IPS-NIHi7 (cell line): ENCODE measurements around the gene CPA1.
"Not testable (repeated sequence)": the region's sequence is repeated elsewhere in the genome, so short reads cannot be mapped to it uniquely, and the experiment has no call there.

Experiments
- DNase-seq: peaks from one replicate; pipeline ENCODE4 v3.0.0; 2012; ENCODE audit warnings: mixed read lengths; ENCODE audit errors: extremely low spot score

The CPA1 gene

DNA sequence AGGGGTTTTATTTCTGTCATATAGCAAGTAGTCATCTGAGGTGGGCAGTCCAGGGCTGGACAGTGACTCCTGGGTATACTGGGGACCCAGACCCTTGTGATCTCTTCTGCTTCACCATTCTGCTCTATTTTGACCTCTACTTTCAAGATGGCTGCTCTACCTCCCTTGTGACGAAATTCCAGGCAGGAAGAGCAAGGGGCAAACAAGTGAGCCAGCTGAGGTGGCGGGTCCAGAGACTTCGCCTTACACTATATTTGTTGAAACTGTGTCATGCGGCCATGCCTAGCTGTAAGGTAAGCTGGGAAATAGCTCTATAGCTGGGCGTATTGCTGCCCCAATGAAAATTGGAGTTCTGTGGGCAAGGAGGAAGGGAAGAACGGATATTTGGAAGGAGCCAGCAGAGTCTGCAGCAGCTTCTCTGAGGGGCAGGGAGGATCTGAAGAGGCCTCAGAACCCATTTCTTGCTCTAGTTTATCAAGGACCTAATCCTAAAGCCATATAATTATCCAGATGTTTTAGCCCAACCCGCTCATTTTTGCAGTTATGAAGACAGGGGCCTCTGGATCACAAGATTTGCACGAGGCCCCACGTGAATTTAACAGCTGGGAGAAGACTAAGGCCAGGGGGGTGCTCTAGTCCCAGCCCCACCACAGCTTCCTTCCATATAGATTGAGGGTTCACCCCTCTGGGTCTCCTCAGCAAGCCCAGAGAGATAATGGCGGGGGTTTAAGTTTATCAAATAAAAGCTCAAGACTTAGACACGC is 7.7 kb upstream of the CPA1 start:
- no peak for DNase-seq

DNA sequence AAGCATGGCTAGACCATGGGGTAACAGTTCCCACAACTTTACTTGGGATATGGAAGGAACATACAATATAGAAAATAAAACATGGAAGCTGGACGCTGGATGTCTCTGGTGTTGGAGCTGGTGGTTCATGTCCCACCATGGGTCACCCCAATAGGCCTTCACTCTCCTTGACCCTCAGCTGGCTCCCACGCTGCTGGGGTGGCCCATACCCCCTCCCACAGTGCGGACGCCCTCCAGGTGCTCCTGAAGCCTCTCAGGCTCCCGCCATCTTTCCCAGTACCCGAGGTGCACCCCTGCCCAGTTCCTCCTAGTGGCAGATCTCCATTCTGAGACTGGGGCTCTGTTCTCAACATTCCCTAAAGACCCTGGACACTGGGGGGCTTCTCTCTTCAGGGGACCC is 5.8 kb upstream of the CPA1 start:
- DNase-seq: no peak

DNA sequence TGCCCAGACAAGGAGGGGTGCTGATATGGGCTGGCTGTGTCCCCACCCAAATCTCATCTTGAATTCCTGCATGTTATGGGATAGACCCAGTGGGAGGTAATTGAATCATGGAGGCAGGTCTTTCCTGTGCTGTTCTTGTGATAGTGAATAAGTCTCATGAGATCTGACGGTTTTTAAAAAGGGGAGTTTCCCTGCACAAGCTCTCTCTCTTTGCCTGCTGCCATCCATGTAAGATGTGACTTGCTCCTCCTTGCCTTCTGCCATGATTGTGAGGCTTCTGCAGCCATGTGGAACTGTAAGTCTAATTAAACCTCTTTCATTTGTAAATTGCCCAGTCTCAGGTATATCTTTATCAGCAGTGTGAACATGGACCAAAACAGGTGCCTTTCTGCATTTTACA is 3.8 kb upstream of the CPA1 start:
- DNase-seq: not testable (repeated sequence)

DNA sequence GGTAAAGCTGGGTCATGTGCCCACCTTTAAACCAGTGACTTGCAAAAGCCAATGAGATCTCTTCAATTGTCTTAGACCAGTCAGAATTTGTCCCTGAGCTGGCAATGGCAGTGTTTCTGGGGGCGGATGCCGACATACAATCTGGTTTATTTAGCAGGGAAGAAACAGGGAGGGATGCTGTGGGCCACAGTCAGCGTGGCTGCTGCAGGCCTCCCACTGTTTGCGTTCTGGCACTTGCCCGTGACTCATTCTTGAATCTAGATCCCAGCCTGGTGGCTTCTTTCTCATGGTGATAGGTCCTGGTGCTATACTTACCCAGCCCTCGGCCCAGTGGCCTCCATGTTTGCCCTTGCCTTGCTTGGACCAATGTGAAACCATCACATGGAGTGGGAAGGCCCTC is 3.1 kb upstream of the CPA1 start:
- DNase-seq: no peak

DNA sequence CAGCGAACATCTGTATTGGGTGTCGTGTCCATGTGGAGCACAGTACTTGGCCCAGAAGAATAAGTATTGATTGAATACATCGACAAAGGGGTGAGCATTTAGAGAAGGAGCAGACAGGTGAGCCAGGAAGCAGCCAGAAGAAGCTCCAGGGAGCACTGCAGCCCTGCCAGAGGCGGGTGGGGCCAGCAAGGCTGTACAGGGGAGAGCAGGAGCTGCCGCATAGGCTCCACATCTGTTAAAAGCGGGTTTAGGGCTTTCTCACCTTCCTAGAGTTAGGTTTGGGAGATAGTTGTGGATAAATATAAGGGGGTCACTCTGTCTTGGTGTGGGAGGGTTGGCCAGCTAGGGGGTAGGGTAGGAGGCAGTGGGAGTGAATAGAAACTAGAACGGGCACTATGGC is 1.3 kb upstream of the CPA1 start:
- DNase-seq: no peak

DNA sequence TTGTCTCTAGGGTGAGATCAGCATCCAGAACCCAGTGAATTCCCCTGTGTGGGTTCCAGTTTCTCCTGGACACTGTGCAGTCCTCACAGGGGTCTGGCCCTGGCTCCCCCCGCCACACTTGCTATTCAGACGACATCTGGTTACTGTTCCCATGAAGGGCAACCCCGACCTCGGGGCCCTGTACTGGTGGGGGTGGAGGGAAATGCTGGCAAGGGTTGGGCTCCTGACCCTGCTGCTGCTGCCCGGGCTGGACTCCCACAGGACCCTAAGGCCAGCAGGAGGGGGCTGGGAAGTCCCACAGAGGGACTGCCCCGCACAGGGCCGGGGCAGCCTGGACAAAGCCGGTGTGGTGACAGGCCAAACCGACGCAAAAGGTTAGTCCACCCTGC is 768 bp upstream of the CPA1 start:
- no peak for DNase-seq

DNA sequence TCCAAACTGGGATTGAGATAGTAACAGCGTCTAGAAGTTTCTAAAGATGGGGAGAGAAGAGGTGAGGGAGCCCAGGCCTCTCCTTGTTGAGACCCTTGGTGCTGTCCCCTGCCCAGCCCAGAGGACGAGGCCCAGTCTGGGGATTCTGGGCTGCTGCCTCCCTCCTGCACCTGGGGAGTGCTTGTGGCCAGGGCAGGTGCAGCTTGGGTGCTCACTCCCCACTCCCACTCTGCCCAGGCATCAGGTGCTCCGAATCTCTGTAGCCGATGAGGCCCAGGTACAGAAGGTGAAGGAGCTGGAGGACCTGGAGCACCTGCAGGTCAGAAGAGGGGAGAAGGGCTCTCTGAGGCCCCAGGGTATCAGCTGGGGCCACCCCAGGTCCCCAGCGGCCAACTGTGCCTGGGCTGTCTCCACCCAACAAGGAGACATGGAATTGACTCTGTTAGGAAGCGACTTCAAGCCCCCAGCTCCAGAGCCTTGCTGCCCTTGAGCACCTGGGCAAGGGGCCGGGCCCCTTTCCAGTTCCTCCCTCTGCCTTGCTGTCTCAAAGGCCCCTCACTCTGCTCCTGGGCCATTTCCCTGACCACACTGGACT is 664 bp downstream of the CPA1 start:
- no peak for DNase-seq

DNA sequence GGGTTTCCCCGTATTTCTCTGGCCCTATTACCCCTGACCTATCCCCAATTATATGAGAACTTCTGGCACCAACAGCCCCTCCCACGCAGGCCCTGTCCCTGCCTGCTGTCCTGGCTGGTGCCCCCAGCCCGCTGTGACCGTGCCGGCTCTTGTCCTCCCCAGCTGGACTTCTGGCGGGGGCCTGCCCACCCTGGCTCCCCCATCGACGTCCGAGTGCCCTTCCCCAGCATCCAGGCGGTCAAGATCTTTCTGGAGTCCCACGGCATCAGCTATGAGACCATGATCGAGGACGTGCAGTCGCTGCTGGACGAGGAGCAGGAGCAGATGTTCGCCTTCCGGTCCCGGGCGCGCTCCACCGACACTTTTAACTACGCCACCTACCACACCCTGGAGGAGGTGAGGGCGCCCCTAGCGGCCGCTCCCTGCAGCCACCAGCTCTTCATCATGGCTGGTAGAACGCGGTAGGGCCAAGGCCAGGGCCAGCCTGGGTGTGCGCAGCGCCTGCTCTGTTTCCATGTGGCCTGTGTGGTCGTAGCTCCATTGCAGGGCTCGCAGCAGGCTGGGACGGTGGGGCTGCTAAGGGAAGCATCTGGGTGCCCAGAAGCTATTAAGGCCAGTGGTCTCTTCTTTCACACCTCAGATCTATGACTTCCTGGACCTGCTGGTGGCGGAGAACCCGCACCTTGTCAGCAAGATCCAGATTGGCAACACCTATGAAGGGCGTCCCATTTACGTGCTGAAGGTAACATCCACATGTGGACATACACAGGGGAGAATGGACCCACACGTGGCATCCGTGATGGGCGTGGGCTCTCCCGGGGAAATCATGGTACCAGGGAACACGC is 1.4 kb downstream of the CPA1 start:
- peak; percentile 69 for DNase-seq

DNA sequence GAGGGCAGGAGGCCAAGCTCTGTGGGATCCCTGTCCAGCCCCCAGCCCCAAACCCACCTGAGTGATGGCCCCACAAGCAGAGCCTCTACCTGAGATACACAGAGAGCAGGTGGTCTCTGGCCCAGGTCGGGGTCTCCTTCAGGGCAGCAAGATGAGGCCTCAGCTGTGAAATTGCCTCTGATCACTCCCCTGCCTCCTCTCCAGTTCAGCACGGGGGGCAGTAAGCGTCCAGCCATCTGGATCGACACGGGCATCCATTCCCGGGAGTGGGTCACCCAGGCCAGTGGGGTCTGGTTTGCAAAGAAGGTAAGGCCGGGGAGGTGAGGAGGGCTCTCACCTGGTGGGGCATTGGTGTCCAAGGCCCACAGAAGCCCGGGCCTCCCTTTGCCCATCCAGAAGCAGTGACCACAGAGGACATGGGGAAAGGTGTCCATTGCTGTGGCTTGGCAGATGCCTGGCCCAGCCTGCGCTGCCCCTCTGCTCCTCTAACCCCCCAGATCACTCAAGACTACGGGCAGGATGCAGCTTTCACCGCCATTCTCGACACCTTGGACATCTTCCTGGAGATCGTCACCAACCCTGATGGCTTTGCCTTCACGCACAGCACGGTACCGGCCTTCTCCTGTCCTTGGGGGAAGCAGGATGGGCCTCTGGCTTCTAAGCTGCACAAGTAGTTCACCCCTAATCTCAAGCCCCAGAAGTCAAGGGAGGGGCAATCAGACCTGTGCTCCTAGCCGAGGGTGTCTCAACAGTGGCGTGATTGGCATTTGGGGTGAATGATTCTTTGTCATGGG is 3.1 kb downstream of the CPA1 start:
- DNase-seq: no peak

DNA sequence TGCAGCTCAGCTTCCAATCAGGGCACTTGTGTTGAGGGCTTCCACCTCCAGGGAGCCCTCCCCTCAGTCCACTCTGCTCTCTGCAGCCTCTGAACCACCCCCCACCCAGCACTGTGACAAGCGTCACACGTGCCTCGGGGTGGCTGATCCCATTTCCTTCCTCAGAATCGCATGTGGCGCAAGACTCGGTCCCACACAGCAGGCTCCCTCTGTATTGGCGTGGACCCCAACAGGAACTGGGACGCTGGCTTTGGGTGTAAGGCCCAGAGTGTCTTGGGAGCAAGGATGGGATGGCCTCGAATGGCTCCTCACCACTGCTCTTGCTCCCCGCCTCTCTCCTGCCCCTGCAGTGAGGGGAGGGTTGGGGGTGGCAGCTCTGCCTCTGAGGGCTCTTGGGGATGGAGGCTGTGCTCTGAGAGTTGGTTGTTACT is 4.1 kb downstream of the CPA1 start:
- no peak for DNase-seq

DNA sequence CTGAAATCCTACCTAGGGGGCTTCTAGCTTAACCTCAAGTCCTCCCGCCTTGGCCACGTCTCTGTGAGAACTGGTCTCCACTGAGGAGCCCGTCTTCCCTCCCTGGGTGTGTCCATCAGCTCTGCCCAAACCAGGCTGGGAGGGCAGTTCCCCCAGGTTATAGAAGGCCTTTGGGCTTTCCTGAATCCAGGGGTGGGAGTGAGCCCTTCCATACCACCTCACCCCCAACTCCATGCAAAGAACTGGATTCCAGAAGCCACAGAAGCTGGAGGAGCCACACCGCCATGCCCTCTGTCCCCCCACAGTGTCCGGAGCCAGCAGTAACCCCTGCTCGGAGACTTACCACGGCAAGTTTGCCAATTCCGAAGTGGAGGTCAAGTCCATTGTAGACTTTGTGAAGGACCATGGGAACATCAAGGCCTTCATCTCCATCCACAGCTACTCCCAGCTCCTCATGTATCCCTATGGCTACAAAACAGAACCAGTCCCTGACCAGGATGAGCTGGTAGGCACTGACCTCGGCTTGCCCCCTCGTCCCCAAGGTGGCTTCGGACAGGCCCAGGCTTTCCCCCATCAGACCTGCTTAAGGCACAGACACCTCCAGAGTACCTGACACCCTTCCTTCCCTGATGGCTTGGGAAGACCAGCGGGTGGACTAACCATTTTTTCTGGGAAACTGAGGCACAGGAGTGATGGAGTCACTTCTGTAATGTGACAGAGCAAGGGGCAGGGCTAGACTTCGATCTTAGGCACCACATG is 4.7 kb downstream of the CPA1 start:
- DNase-seq: no peak

DNA sequence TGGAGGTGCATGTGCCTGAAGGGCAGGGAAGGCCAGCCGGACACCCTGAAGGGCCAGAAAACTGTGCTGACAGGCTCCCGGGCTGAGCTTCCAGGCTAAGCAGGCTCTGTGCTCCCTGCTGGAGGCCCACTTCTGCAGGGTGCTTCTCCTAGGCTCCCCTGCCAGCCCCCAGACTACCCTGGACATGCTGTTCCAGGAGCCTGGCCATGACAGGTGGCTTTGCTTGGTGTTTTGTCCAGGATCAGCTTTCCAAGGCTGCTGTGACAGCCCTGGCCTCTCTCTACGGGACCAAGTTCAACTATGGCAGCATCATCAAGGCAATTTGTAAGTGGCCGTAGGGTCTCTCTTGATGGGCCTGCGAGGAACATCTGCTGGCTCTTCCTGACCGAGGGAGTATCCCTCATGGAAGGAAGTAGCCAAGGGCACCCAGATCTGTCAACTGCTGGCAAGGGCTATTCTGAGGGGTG is 5.3 kb downstream of the CPA1 start:
- DNase-seq: no peak

DNA sequence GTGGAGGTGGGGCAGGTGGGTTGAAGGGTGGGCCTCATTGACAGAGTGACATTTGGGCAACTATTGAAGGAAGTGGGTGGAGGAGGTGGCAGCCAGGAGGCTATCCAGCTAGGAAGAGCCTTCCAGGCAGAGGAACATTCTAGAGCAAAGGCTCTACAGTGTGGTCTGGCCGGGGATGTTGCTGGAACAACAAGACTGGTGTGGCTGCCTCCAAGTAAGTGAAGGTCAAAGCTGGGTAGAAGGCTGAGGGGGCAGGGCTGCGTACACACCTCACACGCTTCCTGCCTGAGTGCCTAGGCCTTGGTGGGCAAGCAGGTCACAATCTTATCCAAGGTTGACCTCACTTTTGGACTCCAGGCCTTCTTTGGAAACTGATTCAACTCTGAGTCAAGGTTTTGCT is 6.6 kb downstream of the CPA1 start:
- DNase-seq: no peak

DNA sequence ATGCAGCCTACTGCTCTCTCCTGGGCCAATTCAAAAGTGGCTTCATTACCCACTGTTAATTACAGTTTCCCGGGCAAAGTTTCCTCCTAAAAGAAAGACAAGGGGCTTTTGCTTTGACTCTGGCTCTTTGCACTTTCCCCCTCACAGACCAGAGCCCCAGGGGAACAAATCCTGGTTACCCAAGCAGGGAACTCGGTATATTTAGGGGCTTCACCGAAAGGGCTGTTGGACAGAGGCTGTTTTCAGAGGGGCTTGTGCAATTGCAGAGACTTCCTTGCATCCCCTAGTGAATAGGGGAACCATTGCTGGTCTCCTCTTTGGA is 7.0 kb downstream of the CPA1 start:
- DNase-seq: no peak

DNA sequence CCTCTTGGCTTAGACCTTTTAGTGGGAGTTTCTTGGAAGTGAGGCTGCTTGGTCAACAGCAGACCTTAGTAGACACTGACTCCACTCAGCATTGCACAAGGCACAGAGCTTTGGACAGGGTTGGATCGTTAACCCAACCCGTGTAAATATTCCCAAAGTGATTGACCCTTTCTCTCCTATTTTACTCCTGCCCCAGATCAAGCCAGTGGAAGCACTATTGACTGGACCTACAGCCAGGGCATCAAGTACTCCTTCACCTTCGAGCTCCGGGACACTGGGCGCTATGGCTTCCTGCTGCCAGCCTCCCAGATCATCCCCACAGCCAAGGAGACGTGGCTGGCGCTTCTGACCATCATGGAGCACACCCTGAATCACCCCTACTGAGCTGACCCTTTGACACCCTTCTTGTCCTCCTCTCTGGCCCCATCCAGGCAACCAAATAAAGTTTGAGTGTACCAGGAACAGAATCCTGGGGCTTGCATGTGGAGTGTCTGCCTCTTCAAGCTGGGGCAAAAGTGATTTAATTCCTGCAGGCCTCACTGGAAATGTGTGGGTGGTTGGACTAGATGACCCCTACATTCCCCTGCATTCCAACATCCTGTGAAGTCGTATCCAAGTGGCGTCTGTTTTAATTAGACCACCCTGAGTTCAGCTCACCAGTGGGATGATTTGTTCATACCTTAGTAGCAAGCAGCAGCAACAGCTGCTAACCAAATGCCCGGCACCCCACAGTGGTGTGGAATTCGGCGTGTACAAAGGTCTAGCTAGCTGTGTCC is 7.5 kb downstream of the CPA1 start:
- DNase-seq: no peak

DNA sequence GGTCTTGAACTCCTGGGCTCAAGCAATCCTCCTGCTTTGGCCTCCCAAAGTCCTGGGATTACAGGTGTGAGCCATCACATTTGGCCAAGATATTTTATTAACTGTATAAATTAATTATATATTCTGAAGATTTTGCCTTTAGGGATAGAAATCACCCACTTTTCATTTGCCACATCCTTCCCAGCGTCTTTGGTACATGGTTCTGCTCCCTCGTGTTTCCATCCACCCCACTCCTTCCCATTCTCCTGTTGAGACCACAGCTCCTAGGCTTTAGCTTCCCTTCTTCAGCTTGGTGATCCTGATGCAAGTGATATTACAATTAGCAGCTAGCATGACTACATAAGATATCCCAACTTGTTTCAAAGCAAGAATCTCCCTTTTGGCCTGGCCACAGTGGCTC is 8.4 kb downstream of the CPA1 start:
- no peak for DNase-seq

DNA sequence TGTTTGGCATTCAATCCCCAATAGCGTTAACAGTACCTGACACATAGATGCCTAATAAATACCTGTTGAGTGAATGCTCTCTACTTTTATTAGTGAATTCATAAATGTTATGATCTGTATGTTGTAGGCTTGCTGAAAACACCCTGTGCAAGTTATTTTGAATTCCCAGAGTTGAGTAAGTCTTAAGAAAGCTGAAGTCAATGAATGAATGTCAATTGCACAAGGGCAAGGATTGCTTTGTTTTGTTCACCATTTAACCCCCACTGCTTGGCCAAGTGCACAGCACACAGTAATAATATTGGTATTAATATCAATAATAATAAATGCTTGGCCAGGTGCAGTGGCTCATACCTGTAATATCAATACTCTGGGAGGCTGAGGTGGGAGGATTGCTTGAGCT is 10.2 kb downstream of the CPA1 start:
- no peak for DNase-seq

DNA sequence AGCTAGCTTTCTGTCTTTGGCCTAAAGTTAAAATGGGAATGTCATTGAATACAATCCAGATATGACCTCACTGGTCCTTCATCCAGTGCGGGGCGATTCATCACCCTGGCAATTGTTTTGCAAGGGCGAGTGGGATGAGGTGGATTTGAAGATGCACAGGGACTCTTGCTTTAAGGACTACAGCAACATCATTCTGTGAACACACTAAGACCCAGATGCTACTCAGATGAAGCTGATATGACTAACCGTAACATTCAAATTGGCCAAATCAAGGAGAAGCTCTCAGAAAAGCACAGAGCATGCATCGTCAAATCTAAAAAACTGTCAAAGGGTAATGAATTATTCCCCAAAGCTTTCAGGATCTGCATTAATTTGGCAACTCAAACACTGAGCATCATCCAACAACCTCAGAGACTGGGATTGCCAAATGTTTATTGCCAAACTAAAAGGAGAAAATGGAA is 12.8 kb downstream of the CPA1 start:
- DNase-seq: no peak

DNA sequence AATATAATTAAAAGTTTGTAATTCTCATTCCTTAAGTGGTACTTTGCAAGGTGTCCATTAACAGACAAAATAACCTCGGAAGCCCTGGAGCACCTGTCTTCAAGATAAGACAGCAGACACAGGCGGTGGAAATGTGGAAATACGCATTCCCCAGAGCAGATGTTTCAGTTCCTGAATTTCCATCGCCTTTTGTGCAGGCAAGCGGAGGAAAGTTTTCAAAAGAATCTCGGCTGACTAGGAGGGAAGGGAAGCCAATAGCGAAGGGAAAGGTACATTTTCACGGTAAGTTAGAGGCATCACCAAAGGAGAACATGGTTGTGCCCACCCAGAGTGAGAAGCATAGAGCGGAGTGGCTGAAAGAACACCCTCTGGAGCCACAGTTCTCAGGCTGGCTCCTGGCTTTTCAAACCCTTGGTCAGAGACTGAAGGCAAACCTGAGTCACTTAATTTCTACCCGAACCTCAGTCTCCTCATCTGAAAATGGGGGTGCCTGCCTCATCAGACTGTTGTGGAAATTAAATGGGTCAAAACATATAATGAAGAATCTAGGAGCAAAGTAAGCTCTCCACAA is 13.6 kb downstream of the CPA1 start:
- no peak for DNase-seq
